K562 (cell line): ENCODE results near the gene SLC40A1. TPM values are rescaled to one million over a fixed set of nuclear protein-coding genes. Genes with fewer than 3 reads are reported as not detected.

Experiments
- CSDE1 ChIP-seq, 2 experiments: fragments of 450-650 bp; IDR thresholded peaks; 2 replicates each; pipeline ENCODE4 v1.6.1; 2016; ENCODE audit warnings: mild to moderate bottlenecking in 1 of 2
- FOXO4 ChIP-seq: fragments of 450-650 bp; formaldehyde crosslinking; IDR thresholded peaks from 2 replicates; pipeline ENCODE4 v1.4.0; 2020; ENCODE audit warnings: mild to moderate bottlenecking, moderate library complexity
- HOMEZ ChIP-seq: fragments of 250-450 bp; sonication (Bioruptor Pico); IDR thresholded peaks from 2 replicates; pipeline ENCODE4 v1.4.0; 2020; ENCODE audit warnings: mild to moderate bottlenecking, moderate library complexity
- KLF13 ChIP-seq: fragments of 450-650 bp; IDR thresholded peaks from 2 replicates; pipeline ENCODE4 v1.6.1; 2016; ENCODE audit warnings: missing genetic modification characterization, low read depth, mild to moderate bottlenecking, missing compliant biosample characterization, moderate library complexity, borderline replicate concordance
- MAFF ChIP-seq: IDR thresholded peaks from 2 replicates; pipeline ENCODE4 v1.6.1; 2012; ENCODE audit warnings: low read length, improper control_type of control experiment
- NFIC ChIP-seq: fragments of 450-650 bp; IDR thresholded peaks from 2 replicates; pipeline ENCODE4 v1.6.1; 2017; ENCODE audit warnings: mild to moderate bottlenecking, inconsistent platforms
- NR1H2 ChIP-seq: sonication (generic); formaldehyde crosslinking; IDR thresholded peaks from 2 replicates; pipeline ENCODE4 v1.4.0; 2020; ENCODE audit warnings: mild to moderate bottlenecking, missing genetic modification reagents
- PHF21A ChIP-seq: fragments of 450-650 bp; IDR thresholded peaks from 2 replicates; pipeline ENCODE4 v1.6.1; 2017; ENCODE audit warnings: low read depth, borderline replicate concordance
- REST ChIP-seq, 2 experiments: fragments of 450-650 bp; formaldehyde crosslinking in 1 of 2; IDR thresholded peaks; 2 replicates each; pipeline versions ENCODE4 v1.4.0 to v1.6.1; 2014 to 2020; ENCODE audit warnings: mild to moderate bottlenecking in 2 of 2, borderline replicate concordance in 1 of 2, low read depth in 1 of 2
- RNF2 ChIP-seq: sonication (generic); IDR thresholded peaks from 2 replicates; pipeline ENCODE4 v1.6.1; 2016
- ZBTB1 ChIP-seq: sonication (generic); formaldehyde crosslinking; IDR thresholded peaks from 2 replicates; pipeline ENCODE4 v1.8.1; 2023; ENCODE audit warnings: missing genetic modification reagents, low read depth, mild to moderate bottlenecking, borderline replicate concordance
- ZNF184 ChIP-seq: sonication (generic); formaldehyde crosslinking; IDR thresholded peaks from 2 replicates; pipeline ENCODE4 v1.5.0; 2020; ENCODE audit warnings: missing genetic modification reagents
- ZNF780A ChIP-seq: fragments of 250-450 bp; sonication (Bioruptor Pico); IDR thresholded peaks from 2 replicates; pipeline ENCODE4 v1.5.0; 2021; ENCODE audit warnings: mild to moderate bottlenecking
- polyA plus RNA-seq, 8 experiments: library from polyadenylated mRNA; depleted of rRNA in 4 of 8; stranded (reverse) in 5 of 8; unstranded in 3 of 8; fragments of >200 nt; fragmentation: Nextera tagmentation in 2 of 8; fragmentation: Illumina TruSeq in 1 of 8; extraction: Ambion mirVana in 2 of 8; extraction: Trizol in 1 of 8; gene quantifications; 2 replicates each; pipeline versions ENCODE4 v1.2.1 to v1.2.3, GENCODE V29; 2011 to 2014; ENCODE audit warnings: inconsistent platforms in 1 of 8, missing spikeins in 1 of 8
- total RNA-seq, 7 experiments: library from RNA; depleted of rRNA in 6 of 7; stranded (reverse); fragments of >200 nt in 6 of 7; fragmentation: Illumina TruSeq in 2 of 7; extraction: Trizol in 2 of 7; gene quantifications; 2 replicates each; pipeline versions ENCODE4 v1.2.1 to v1.2.3, GENCODE V29; 2011 to 2021; ENCODE audit warnings: low replicate concordance in 1 of 7
- TF ChIP-seq, protein P1 (sequence below): conservative IDR thresholded peaks from 2 replicates; pipeline ENCODE4 v1.6.1; 2011; ENCODE audit warnings: low read depth, mild to moderate bottlenecking, low read length; ENCODE audit not compliant: control insufficient read depth

The SLC40A1 gene
- total and polyA plus RNA-seq, 9 of the 15 experiments (the other 6 are each of a cell fraction or from before 2014, with no cell fraction given), result 42.2 to 95.9 (median 54.9) TPM

- TF ChIP-seq ZNF184 (CRISPR knock-in tag) (no peak), PHF21A (no peak), ZBTB1 (0 out of 2 replicates have a peak, but pooled peaks have one; percentile 16), NR1H2 (CRISPR knock-in tag) (no peak), CSDE1 (IDR thresholded peaks at IDR 0.05) (no peak), MAFF (no peak), ZNF780A (CRISPR knock-in tag) (no peak), HOMEZ (CRISPR knock-in tag) (no peak), KLF13 (no peak), FOXO4 (CRISPR knock-in tag) (no peak), NFIC (no peak), RNF2 (no peak; the same call in 1 of the 2 replicates), REST (IDR thresholded peaks at IDR 0.05; ENCODE audit: borderline replicate concordance) (no peak), REST (CRISPR knock-in tag; IDR thresholded peaks at IDR 0.05; ENCODE audit: low read depth) (no peak)
- TF ChIP-seq, protein P1, sequence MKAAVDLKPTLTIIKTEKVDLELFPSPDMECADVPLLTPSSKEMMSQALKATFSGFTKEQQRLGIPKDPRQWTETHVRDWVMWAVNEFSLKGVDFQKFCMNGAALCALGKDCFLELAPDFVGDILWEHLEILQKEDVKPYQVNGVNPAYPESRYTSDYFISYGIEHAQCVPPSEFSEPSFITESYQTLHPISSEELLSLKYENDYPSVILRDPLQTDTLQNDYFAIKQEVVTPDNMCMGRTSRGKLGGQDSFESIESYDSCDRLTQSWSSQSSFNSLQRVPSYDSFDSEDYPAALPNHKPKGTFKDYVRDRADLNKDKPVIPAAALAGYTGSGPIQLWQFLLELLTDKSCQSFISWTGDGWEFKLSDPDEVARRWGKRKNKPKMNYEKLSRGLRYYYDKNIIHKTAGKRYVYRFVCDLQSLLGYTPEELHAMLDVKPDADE, result no peak
These were observed 340 bp downstream of the SLC40A1 start (continued) for GRCh38 chr2:189580241-189580651.
